DOHH2 (cell line): ENCODE measurements around the gene LRMDA.

Source experiments
- CTCF ChIP-seq: fragments of 200-600 bp; sonication (generic); IDR thresholded peaks from one replicate; pipeline ENCODE4 v1.5.1; 2014; ENCODE audit warnings: antibody characterized with exemption, mild to moderate bottlenecking, low read depth, low read length; ENCODE audit not compliant: poor library complexity, severe bottlenecking
- EZH2phosphoT487 ChIP-seq: fragments of 200-600 bp; sonication (generic); IDR thresholded peaks from 2 replicates; pipeline ENCODE4 v1.6.1; 2017; ENCODE audit warnings: borderline replicate concordance, mild to moderate bottlenecking, antibody characterized with exemption, low read length, moderate library complexity, mixed read lengths

GRCh38 chr10:75742355-75742754 is 310.9 kb downstream of the LRMDA start:
- TF ChIP-seq CTCF (no peak), EZH2phosphoT487 (no peak)
